ENCODE measurements around the gene TEN1.

Gene TEN1

DNA sequence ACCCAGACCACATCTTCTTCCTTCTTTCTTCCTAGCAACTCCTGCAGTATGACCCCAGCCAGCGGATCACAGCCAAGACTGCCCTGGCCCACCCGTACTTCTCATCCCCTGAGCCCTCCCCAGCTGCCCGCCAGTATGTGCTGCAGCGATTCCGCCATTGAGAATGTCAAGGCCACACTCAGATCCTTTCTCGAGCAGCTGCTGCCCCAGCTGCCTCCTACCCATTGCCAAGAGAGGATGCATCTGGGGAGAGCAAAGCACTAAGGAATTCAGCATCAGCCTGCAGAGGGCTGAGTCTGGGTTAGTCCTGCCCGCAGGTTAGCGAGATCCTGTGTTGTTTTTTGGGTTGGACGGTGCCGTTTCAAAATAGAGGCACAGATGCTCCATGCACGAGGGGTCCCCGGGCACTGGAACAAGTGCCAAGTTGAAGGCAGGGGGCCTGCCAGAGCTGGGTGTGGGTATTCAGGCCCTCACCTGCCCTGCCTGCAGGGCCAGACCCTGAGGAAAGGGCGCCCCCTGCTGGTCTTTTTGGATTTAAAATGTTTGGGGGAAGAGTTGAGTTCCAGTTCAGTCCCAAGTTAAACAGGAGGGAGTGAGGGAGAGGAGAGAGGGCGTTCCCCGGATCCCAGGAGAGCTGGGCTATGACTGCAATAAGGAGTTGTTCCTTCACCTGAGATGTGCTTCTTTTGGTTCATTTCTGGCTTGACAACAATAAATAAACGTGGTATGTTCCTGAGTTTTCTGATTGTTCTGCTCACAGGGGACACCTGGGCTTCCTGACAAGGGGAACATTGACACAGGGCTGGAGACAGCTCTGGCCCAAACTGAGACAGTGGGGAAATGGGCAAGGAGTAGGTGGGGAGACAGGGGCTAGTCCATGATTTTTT lies 26.5 kb downstream of the TEN1 start:
- peak; percentile 36 for DNase-seq (ENCODE audit: low read depth, low spot score)

GRCh38 chr17:76007131-76007849 lies 28.2 kb downstream of the TEN1 start:
- DNase-seq (ENCODE audit: low read depth, low spot score), result no peak

DNA sequence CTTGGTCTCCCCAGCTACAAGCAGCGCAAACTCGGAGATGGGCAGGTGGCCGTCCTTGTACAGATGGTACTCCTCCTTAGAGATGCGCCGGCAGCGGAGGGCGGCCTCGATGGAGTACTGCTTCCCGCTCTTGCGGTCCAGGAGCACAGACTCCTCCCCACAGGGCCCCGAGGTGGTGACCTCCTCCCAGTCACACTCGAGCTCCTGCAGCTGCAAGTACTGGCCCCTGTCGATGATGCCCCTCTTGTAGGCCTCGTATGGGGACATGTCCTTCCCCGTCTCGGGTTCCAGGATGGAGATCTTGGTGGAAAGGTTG lies 28.8 kb downstream of the TEN1 start:
- no peak for DNase-seq (ENCODE audit: low read depth, low spot score)

GRCh38 chr17:76008208-76008607 lies 29.2 kb downstream of the TEN1 start:
- DNase-seq (ENCODE audit: low read depth, low spot score), result no peak

GRCh38 chr17:76008630-76009425 lies 29.8 kb downstream of the TEN1 start:
- no peak for DNase-seq (ENCODE audit: low read depth, low spot score)

GRCh38 chr17:76009447-76009846 lies 30.4 kb downstream of the TEN1 start:
- no peak for DNase-seq (ENCODE audit: low read depth, low spot score)

DNA sequence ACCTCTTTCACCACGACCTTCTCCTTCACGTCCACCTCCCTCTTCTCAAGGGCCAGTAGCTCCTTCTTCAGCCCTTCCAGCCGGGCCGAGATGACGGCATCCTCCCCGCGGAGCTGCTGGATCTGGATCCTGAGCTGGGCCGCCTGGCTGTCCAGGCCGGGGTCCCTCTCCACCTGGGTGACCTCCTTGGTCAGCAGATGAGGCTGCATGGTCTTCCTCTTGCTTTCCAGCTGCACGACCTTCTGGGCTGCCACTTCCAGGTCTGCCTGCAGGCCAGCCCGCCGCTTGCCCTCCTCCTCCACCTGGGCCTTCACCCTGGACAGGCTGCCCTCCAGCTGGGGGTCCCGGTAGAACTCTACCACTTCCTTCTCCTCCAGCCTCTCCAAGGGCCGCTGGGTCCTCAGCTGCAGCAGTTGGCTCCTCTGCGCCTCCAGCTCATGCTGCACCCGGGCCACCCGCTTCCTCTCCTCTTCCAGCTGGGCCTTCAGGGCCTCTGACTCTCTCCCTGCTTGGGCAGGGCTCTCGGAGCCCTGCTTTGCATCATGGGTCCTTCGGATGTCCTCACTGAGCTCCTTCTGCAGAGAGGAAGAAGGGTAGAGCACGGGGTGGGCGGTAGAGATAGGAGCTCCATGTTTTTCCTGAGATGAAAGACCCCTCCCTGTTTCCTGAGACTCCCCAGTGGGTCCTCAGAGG lies 31.1 kb downstream of the TEN1 start:
- no peak for DNase-seq (ENCODE audit: low read depth, low spot score)

DNA sequence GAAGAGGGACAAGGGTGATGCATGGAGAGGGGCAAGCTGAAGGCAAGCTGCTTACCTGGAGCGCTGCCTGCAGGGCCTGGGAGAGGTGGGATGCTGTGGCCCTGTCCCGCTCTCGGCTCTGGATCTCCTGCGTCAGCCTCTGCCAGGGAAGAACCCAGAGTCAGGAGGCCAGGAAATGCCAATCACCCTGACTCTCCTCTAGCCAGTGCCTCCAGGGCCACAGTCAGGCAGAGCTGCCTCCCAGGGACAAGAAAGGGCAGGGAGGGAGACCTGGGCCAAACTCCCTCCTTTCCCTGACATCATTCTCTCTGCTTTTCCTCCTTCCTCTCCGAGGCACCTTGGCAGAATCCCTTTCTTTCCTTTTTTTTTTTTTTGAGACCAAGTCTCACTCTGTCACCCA lies 32.9 kb downstream of the TEN1 start:
- no peak for DNase-seq (ENCODE audit: low read depth, low spot score)

- no peak for DNase-seq (ENCODE audit: low read depth, low spot score)
Observed at GRCh38 chr17:76013377-76013932, 34.4 kb downstream of the TEN1 start.

DNA sequence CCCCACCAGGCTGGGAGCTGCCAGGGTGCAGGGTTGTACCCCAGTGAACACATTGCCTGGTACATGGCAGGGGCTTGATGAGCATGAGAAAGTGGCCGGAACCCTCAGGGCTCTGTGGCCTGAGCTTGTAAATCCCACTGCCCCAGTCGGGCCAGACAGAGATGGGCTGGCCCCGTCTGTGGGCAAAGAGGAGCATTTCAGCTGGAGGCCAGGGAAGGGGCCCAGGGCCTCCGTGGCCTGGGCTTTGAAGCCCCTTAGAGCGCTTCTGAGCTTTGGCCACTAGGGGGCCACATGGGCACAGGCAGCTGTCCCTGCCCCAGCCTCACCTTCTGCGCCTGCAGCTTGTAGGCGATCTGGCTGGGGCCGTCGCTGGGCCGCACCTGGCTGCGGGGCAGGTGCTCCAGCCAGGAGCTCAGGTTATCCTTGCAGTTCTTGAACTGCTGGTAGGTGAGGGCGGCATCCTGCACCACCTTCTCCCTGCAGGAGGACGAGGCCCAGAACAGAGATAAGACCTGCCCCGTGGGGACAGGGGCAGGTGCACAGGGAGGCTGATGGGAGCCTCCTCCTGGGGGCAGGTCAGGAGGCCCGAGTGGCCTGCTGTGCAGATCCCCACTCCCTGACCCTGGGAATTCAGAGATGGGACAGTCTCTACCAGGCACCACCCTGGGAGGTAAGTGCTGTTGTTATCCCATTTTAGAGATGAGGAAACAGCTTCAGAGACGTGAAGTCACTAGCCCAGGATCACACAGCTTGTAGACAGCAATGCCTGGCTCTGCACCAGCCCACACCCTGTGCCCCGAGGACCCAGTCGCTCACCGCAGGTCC lies 35.3 kb downstream of the TEN1 start:
- DNase-seq (ENCODE audit: low read depth, low spot score), result no peak

DNA sequence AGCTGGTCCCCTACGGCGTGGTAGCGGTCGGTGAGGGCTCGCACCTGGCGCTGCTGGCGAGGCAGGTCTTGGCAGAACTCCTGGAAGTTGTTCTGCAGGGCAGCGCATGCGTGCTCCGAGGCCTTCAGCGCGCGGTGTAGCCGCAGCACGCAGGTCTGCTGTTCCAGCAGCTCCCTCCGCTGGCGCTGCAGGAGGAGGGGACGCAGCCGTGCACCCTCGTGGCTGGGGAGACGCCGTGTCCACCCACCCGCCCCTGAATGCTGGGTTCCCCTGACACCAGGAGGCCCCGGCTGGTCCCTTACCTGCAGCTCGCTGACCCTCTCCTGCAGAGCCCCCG lies 35.9 kb downstream of the TEN1 start:
- DNase-seq (ENCODE audit: low read depth, low spot score), result no peak

- DNase-seq (ENCODE audit: low read depth, low spot score), result no peak
Observed at GRCh38 chr17:76017481-76018339, 38.7 kb downstream of the TEN1 start.

DNA sequence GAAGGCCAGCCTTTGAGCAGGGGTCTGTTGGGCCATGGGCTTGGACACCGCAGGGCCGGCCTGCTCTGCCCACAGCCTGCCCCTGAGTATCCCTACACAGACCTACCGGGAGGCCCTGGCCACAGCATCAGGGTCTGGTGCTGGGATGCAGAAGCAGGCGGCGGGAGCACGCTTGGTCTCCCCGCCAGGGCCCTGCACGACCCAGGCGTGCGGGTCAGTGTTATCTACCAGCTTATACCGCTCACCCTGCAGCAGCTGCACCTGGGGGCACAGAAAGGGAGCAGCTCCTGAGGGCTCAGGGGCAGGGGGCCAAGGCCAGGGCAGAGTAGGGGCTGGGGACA lies 39.3 kb downstream of the TEN1 start:
- no peak for DNase-seq (ENCODE audit: low read depth, low spot score)

DNA sequence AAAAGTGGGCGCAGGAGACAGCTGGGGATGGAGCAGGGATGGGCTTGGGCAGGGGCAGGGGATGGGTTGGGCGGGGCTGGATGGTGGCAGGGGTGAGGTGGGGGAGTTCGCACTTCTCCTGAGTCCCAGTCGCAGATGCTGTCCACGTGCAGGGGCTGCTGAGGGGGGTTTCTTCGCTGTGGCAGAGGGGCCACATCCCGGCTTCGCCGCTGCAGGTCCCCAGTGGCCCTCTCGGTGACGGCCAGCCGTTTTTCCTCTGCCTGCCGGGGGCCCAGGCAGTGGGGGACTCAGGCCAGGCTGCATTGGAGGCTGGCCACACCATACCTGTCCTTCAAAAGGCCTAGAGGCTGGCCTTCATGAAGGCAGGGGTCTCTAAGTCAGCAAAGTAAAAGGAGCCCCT lies 39.8 kb downstream of the TEN1 start:
- DNase-seq (ENCODE audit: low read depth, low spot score), result no peak

DNA sequence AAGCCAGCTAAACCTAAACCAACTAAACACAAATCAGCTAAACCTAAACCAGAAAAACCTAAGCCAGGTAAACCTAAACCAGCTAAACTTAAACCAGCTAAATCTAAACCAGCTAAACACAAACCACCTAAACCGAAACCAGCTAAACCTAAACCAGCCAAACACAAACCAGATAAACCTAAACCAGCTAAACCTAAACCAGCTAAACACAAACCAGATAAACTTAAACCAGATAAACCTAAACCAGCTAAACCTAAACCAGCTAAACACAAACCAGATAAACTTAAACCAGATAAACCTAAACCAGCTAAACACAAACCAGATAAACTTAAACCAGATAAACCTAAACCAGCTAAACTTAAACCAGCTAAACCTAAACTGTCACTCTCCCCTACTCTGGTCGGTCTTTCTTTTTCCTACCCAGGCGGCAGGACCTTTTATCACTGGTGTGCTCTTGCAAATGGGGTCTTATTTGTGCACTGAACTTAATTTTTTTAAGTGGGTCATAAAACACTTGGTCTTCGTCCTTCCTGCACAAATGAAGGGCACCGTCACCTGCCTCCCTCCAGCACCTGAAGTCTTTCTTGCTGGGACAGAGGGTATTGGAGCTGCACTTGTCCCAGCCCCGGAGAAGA lies 40.9 kb downstream of the TEN1 start:
- DNase-seq (ENCODE audit: low read depth, low spot score), result no peak

DNA sequence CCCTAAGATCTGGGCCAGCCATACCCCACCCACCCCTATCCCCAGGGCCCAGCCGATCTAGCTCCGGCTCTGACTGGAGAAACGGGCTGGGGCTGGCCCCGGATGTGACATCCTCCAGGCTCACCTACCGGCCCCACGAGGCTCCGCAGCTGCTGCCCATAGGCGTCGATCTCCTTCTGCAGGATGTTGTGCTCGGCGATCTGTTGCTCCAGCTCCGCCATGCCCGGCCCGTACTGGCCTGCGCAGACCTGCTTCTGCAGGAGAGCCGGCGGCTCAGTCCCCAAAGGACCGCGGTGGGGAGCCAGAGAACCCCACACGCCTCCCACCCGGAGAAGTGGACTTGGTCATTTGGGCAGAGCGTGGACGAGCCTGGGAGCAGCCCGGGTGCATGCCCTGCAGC lies 43.2 kb downstream of the TEN1 start:
- no peak for DNase-seq (ENCODE audit: low read depth, low spot score)

DNA sequence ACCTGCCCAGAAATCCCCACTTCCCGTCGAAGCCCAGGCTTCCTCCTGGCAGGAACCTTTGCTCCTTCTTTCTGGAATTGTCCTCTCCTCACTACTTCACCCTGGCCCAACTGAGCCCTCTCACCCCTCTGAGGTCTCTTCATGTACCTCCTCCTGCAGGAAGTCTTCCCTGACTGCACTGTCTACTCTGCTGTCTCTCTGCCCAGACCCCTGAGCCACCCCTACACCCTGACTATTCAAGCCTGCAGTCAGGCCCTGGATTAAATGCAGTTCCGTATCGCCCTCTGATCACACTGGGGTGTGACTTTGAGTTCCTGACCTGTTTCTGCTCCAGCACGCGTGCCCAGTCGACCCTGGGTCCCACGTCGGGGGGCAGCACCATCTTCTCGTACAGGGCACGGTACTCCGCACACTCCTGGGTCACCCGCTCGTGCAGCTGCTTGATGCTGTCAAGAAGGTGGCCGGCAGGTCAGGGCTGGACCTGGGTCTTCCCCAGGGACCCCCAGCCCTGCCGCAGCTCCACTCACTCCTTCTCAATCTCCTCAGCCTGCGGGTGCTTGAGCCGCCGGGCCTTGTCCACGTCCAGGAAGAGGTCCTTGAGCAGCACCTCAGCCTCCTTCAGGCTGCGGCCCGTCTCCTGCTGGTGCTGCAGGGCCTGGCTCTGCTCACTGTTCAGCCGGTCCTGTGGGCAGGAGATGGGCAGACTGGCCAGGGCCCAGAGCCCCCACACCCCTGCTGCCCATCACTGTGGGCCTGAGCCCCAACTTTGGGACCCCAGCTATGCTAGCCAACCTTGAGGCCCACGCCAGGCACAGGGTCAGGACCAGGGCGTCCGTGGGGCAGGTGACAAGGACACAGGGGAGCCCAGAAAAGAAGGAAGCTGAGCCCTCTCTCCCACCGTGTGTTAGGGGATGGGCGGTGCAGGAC lies 44.2 kb downstream of the TEN1 start:
- no peak for DNase-seq (ENCODE audit: low read depth, low spot score)

GRCh38 chr17:76023900-76024237 lies 44.8 kb downstream of the TEN1 start:
- DNase-seq (ENCODE audit: low read depth, low spot score), result no peak
